ENCODE results near the gene LYPD6B.

LYPD6B gene

DNA sequence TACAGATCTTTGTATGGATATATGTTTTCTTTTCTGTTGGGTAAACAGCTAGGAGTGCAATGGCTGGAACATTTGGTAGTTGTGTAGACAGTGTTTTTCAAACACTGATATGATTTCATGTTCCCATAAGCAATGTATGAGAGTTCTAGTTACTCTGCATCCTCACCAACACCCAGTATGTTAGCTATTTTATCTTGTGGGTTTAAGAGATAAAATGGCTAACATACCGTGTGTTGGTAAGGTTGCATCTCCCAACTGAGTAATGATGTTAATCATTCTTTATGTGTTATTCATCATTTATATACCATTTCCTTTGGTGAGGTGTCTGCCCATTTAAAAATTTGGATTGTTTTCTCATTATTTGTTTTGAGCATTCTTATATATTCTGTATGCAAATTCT lies 65.7 kb downstream of the LYPD6B start:
- ChIA-PET CTCF (no interaction called here), POLR2A (ENCODE audit: low non-redundant PET) (no interaction called here)
- no peak for DNase-seq (ENCODE audit: low spot score)
- H3K27ac ChIP-seq = no peak overlapping the region
- TF ChIP-seq, protein P1, sequence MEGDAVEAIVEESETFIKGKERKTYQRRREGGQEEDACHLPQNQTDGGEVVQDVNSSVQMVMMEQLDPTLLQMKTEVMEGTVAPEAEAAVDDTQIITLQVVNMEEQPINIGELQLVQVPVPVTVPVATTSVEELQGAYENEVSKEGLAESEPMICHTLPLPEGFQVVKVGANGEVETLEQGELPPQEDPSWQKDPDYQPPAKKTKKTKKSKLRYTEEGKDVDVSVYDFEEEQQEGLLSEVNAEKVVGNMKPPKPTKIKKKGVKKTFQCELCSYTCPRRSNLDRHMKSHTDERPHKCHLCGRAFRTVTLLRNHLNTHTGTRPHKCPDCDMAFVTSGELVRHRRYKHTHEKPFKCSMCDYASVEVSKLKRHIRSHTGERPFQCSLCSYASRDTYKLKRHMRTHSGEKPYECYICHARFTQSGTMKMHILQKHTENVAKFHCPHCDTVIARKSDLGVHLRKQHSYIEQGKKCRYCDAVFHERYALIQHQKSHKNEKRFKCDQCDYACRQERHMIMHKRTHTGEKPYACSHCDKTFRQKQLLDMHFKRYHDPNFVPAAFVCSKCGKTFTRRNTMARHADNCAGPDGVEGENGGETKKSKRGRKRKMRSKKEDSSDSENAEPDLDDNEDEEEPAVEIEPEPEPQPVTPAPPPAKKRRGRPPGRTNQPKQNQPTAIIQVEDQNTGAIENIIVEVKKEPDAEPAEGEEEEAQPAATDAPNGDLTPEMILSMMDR (conservative IDR thresholded peaks at IDR 0.05; ENCODE audit: low read depth) = no peak

DNA sequence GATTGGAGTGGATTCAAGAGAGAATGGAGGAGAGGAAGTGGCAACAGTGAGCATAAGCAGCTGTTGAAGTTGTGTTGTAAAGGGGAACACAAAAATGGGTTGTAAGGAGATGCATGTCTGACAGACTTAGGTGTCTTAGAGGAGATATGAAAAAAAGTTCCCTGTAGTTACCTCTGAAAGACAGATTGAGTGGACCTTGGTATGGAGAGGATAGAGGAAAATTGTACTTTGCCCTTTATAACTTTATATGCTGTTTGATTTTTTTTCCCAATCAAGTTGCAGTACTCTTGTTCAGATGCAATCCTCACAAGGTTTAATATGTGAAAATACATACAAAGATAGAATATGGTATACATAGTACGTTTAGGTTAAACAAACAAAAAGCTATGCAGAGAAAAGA lies 73.6 kb downstream of the LYPD6B start:
- DNase-seq (ENCODE audit: low spot score) = no peak
- TF ChIP-seq, protein P1 (conservative IDR thresholded peaks at IDR 0.05; ENCODE audit: low read depth) = no peak
- no peak overlapping the region for H3K27ac ChIP-seq
- ChIA-PET CTCF (no interaction called here), POLR2A (ENCODE audit: low non-redundant PET) (no interaction called here)

DNA sequence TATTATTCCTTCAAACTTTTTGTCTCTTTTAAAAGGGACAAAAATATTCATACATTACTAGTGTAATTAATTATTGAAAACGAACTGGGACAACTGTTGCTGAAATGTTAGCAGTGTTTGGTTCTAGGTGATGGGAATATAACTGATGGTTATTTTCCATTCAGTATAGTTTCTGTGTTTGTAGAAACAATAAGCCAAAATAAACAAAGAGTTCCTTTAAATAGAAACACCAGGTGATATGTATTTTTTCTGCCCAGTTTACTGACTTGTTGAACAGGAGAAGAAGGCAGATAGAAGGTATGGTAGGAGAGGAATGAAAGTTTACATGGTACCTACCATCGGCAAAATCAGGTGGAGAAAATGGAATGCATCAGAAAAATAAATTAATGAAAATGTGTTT lies 74.2 kb downstream of the LYPD6B start:
- no peak for DNase-seq (ENCODE audit: low spot score)
- no peak overlapping the region for H3K27ac ChIP-seq
- CTCF ChIA-PET = no interaction called here
- POLR2A ChIA-PET (ENCODE audit: low non-redundant PET) = no interaction called here
- TF ChIP-seq, protein P1 (conservative IDR thresholded peaks at IDR 0.05; ENCODE audit: low read depth) = no peak

DNA sequence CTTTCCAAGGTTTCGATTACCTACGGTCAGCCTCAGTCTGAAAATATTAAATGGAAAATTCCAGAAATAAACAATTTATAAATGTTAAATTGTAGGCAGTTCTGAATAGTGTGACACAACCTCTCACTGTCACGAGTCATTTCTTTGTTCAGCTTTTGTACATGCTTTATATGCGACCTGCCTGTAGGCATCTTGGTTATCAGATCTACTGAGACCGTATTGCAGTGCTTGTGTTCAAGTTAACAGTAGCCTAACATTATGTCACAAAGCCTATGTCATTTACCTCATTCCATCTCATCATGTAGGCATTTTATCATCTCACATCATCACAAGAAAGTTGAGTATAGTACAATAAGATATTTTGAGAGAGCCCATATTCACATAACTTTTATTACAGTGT lies 77.3 kb downstream of the LYPD6B start:
- ChIA-PET CTCF (no interaction called here), POLR2A (ENCODE audit: low non-redundant PET) (no interaction called here)
- DNase-seq (ENCODE audit: low spot score) = no peak
- TF ChIP-seq, protein P1 (conservative IDR thresholded peaks at IDR 0.05; ENCODE audit: low read depth) = no peak
- H3K27ac ChIP-seq = no peak overlapping the region

DNA sequence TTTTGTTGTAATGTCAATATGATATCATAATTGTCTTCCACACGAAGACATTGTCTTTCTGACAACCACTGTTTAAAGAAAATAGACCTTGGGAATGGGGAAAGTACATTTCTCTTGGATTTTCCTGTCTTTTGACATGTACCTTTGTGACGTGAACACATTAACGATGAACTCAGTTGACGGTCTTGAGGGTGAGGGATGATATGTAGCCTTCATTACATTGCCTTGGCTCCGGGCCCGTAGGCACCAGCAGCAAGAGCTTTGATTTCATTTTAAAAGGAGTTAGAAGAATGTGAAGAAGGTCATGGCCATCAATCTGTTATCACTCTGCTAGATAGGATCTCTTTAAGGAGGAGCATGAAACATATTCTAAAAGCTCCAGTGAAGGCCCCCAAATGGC lies 80.9 kb downstream of the LYPD6B start:
- ChIA-PET CTCF (interaction anchor here (0.6 kb wide), 1 partner anchor 96 kb away, joined by 3 read pairs; no protein-coding TSS in a partner anchor), POLR2A (ENCODE audit: low non-redundant PET) (no interaction called here)
- no peak for DNase-seq (ENCODE audit: low spot score)
- no peak overlapping the region for H3K27ac ChIP-seq
- TF ChIP-seq, protein P1 (conservative IDR thresholded peaks at IDR 0.05; ENCODE audit: low read depth) = no peak

DNA sequence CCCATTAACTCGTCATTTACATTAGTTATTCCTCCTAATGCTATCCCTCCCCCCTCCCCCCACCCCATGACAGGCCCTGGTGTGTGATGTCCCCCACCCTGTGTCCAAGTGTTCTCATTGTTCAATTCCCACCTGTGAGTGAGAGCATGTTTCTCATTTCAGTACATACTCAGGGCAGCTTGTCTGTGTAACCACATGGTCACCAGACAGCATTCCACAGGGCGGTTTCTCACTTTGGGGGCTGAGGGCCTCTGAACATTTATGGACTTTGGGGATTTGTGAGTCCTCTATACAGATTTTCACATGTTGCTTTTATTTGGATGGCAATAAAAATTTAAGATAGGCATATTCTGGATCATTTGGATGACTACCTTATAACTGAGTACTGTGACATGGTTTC lies 84.0 kb downstream of the LYPD6B start:
- DNase-seq (ENCODE audit: low spot score) = no peak
- no peak overlapping the region for H3K27ac ChIP-seq
- TF ChIP-seq, protein P1 (conservative IDR thresholded peaks at IDR 0.05; ENCODE audit: low read depth) = no peak
- POLR2A ChIA-PET (ENCODE audit: low non-redundant PET) = no interaction called here
- CTCF ChIA-PET = no interaction called here
